AG04450 (cell line): ENCODE measurements around the gene CXorf38. TPM values are rescaled to one million over a fixed set of nuclear protein-coding genes. Genes with fewer than 3 reads are reported as not detected.

Experiments
- CTCF ChIA-PET: fragments of 300-600, 350-600 bp; formaldehyde crosslinking; extraction: SDS; loops from one replicate; lab custom pipeline; 2022; ENCODE audit warnings: antibody characterized with exemption, inconsistent platforms; lab: Charles Lee
- POLR2A ChIA-PET: fragments of 350-600 bp; formaldehyde crosslinking; extraction: SDS; loops from one replicate; lab custom pipeline; 2021; ENCODE audit warnings: antibody characterized with exemption, inconsistent platforms; lab: Yijun Ruan, JAX
- DNase-seq: peaks from one replicate; pipeline ENCODE4 v3.0.0-alpha.2; 2011; ENCODE audit warnings: low read depth, low spot score
- H3K27ac ChIP-seq: one replicate; pipeline ENCODE4 v1.5.1; 2012; ENCODE audit warnings: low read depth, low read length, control low read depth
- H3K27me3 ChIP-seq: one replicate; pipeline ENCODE4 v1.6.0; 2012; ENCODE audit warnings: low read length; ENCODE audit not compliant: control insufficient read depth, insufficient read depth
- H3K4me3 ChIP-seq: 2 replicates; pipeline ENCODE4 v1.5.1; 2011; ENCODE audit warnings: mild to moderate bottlenecking, low read depth, low read length, control low read depth
- H3K9me3 ChIP-seq: 2 replicates; pipeline ENCODE4 v1.5.1; 2012; ENCODE audit warnings: low read length; ENCODE audit not compliant: control insufficient read depth, insufficient read depth
- polyA plus RNA-seq: library from polyadenylated mRNA; depleted of rRNA; stranded (reverse); fragments of >200 nt; gene quantifications from 2 replicates; pipeline ENCODE4 v1.2.3, GENCODE V29; 2011
- TF ChIP-seq, protein P1 (sequence below): IDR thresholded peaks from 2 replicates; pipeline ENCODE4 v1.5.1; 2011; ENCODE audit warnings: low read depth, low read length, control low read depth, inconsistent platforms

Gene CXorf38
- polyA plus RNA-seq, 1 experiment = 10.1 TPM

DNA sequence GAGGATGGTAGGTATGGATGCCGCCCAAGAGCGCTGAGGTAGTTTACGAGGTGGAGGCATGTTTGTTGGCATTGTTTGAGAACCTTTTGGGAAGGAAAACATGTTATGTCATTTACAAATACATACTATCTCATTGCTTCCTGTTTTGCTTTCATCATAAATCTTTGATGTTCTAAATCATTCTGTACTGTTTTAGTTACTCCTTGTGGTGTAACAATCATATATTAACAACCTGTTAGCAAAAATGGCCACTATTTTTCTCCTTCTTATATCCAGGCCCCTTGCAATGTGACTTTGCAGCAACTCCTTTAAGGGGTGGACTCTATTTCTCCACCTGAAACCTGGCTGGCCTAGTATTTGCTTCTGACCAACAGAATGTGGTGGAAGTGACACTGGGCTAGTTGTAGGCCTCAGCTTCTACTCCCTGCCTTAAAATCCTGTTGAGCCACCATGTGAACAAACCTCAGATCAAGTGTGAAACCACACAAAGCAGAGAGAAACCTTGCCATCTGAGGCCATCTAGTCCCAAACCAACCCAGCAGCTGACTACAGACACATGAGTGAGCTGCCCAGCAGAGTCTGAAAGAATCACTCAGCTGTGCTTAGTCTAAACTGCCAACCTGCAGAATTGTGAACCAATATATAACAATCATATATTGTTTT is 15.8 kb upstream of the CXorf38 start:
- Histone ChIP-seq H3K9me3 (no peaks in the 10 kb centered on the region), H3K27me3 (no peaks in the 10 kb centered on the region), H3K27ac (no peak overlapping the region), H3K4me3 (no peak overlapping the region)
- TF ChIP-seq, protein P1, sequence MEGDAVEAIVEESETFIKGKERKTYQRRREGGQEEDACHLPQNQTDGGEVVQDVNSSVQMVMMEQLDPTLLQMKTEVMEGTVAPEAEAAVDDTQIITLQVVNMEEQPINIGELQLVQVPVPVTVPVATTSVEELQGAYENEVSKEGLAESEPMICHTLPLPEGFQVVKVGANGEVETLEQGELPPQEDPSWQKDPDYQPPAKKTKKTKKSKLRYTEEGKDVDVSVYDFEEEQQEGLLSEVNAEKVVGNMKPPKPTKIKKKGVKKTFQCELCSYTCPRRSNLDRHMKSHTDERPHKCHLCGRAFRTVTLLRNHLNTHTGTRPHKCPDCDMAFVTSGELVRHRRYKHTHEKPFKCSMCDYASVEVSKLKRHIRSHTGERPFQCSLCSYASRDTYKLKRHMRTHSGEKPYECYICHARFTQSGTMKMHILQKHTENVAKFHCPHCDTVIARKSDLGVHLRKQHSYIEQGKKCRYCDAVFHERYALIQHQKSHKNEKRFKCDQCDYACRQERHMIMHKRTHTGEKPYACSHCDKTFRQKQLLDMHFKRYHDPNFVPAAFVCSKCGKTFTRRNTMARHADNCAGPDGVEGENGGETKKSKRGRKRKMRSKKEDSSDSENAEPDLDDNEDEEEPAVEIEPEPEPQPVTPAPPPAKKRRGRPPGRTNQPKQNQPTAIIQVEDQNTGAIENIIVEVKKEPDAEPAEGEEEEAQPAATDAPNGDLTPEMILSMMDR = no peak
- ChIA-PET POLR2A (no interaction called here), CTCF (interaction anchor here (0.9 to 1.1 kb wide), 2 partner anchors 10 to 131 kb away, joined by 3 read pairs; no protein-coding TSS in a partner anchor)
- DNase-seq = no peak

DNA sequence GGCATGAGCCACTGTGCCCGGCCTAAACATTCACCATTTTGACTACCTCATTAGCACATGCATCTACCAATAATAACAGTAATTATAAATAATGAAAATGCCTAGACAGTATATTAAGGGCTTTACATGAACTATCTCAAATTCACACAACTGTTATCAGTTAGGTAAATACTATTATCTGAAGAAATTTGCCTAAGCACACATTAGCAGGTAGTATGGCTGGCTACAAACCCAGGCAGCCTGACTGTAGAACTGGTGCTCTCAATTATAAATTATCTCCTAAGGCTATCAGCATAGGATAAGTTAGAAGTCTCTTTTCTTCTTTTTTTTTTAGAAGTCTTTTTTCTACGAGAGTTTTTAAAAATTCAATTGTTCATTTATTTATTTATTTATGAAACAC is 14.1 kb upstream of the CXorf38 start:
- Histone ChIP-seq H3K9me3 (no peaks in the 10 kb centered on the region), H3K27me3 (no peaks in the 10 kb centered on the region), H3K4me3 (no peak overlapping the region), H3K27ac (no peak overlapping the region)
- ChIA-PET POLR2A (no interaction called here), CTCF (interaction anchor here (1.2 kb wide), 1 partner anchor 10 kb away, joined by 10 read pairs; no protein-coding TSS in a partner anchor)
- no peak for DNase-seq
- TF ChIP-seq, protein P1 = no peak

DNA sequence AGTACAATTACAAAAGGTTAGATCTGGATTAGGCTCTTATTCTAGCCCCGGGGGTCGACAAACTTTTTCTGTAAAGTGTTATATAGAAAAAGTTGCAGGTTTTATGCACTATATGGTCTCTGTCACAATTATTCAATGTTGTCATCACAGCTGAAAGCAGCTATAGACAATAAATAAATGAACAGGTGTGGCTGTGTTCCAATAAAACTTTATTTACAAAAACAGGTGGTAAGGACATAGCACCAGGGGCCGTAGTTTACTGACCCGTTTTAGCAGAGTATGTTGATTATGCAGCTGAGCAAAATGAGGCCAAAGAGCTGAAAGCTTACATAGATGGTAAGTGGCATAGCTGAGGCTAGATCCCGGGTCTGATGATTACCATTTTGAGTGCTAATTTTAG is 13.0 kb upstream of the CXorf38 start:
- DNase-seq = no peak
- TF ChIP-seq, protein P1 = no peak
- Histone ChIP-seq H3K27me3 (no peaks in the 10 kb centered on the region), H3K4me3 (no peak overlapping the region), H3K9me3 (no peaks in the 10 kb centered on the region), H3K27ac (no peak overlapping the region)
- ChIA-PET CTCF (interaction anchor here (0.6 kb wide), 1 partner anchor 8 kb away, joined by 3 read pairs; no protein-coding TSS in a partner anchor), POLR2A (no interaction called here)

- CTCF ChIA-PET = interaction anchor here (0.7 to 4.3 kb wide), 7 partner anchors 10 to 601 kb away, joined by 3 to 49 read pairs (median 5); no protein-coding TSS in a partner anchor
- no peak overlapping the region for H3K27ac ChIP-seq
- no peaks in the 10 kb centered on the region for H3K27me3 ChIP-seq
- POLR2A ChIA-PET = no interaction called here
- DNase-seq = no peak
- H3K4me3 ChIP-seq = no peak overlapping the region
- TF ChIP-seq, protein P1 = no peak
- no peaks in the 10 kb centered on the region for H3K9me3 ChIP-seq
Measured at GRCh38 chrX:40653535-40653934, 6.2 kb upstream of the CXorf38 start.

DNA sequence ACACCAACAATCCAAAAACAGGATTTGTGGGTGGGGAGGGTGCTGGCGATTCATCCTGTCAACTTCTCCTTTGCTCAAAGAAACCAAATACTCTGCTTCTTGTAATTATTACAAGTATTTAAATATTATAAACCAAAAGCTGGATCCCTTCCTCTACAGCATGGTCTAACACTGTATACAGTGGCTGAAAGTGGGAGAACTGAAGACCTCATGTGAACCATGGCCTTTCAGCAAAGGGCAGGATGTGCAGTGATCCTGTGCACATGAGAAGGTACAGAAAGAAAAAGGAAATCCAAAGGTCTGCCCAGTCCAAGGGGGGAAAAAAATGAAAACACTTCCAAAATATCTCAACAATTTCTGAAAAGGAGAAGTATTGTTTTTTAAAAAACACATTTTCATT is 5.3 kb upstream of the CXorf38 start:
- TF ChIP-seq, protein P1 = no peak
- Histone ChIP-seq H3K27ac (no peak overlapping the region), H3K27me3 (no peaks in the 10 kb centered on the region), H3K9me3 (no peaks in the 10 kb centered on the region), H3K4me3 (no peak overlapping the region)
- no peak for DNase-seq
- CTCF ChIA-PET = interaction anchor here (0.7 to 4.3 kb wide), 11 partner anchors 9 to 528 kb away, joined by 3 to 49 read pairs (median 5); no protein-coding TSS in a partner anchor
- POLR2A ChIA-PET = no interaction called here
